NCI-H146 treated with DMSO at 0.1 percent for 48 hours (cell line): ENCODE results near the gene MBD1.
"Not testable (repeated sequence)": the region's sequence is repeated elsewhere in the genome, so short reads cannot be mapped to it uniquely, and the experiment has no call there.

ENCODE experiments used
- DNase-seq: peaks from one replicate; lab custom pipeline; 2025; ENCODE audit not compliant: unreplicated experiment; lab: John Stamatoyannopoulos, UW

The MBD1 gene, protein sequence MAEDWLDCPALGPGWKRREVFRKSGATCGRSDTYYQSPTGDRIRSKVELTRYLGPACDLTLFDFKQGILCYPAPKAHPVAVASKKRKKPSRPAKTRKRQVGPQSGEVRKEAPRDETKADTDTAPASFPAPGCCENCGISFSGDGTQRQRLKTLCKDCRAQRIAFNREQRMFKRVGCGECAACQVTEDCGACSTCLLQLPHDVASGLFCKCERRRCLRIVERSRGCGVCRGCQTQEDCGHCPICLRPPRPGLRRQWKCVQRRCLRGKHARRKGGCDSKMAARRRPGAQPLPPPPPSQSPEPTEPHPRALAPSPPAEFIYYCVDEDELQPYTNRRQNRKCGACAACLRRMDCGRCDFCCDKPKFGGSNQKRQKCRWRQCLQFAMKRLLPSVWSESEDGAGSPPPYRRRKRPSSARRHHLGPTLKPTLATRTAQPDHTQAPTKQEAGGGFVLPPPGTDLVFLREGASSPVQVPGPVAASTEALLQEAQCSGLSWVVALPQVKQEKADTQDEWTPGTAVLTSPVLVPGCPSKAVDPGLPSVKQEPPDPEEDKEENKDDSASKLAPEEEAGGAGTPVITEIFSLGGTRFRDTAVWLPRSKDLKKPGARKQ

DNA sequence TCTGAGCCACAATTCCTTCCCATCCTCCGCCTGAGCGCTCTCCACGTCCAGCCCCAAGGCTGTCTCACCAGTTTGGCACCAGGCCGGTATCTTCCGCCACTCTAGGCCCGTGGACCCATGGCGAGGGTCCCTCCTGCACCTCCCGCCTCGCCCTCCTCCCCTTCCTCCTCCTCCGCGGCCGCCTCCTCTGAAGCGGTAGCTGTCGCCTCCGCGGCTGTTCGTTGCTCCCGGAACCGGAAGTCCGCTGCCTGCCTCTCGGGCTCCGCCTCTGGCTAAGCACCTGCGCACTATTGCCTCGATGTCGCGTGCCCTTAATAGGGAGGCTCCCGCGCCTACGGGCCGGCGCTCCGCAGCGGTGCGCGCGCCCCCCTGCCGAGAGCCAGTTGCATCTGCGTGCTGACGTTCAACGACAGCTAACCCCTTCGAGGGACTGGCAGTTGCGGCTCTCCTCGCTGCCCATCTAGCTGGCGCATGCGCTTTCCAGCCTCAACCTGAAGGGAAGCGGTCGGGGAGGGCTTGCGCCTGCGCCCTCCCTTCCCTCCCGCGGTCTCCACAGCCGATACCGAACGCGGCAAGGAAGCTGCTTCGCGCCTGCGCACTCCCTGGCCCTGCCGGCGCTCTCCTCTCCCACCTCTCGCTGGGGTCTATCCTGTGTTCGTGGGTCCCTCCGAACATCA, at the start of gene MBD1:
TSS of gene MBD1 (minus strand) at position 229 of the 677 bp plus-strand sequence. CDS start 1,531 bp downstream, outside the sequence.
- peak; percentile 98 for DNase-seq

DNA sequence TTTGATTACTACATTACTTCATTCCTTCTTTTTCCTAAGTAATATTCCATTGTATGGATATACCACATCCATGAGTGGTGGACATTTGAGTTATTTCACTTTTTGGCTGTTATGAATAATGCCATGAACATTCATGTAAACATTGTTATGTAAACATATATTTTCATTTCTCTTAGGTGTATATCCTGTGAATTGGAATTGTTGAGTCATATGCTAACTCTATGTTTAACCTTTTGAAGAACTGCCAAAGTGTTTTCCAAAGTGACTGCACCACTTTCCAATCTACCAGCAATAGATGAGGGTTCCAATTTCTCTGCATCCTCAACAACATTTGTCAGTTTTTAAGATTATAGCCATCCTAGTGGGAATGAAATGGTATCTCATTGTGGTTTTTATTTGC, 48.9 kb upstream of the MBD1 start:
- no peak for DNase-seq

DNA sequence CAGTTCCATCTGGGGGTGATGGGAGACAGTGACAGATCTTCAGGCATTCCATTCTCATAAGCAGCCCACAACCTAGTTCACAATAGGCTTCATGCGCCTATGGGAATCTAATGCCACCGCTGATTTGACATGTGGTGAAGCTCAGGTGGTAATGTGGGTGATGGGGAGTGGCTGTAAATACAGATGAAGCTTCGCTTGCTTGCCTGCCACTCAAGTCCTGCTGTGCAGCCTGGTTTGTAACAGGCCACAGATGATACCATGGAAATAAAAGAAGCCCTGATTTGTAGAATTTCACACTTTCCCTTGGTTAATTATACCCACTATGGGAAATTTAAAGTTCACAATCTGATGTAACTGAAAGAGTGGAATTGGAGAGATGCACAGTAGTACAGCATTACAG, 46.7 kb upstream of the MBD1 start:
- DNase-seq, result no peak

DNA sequence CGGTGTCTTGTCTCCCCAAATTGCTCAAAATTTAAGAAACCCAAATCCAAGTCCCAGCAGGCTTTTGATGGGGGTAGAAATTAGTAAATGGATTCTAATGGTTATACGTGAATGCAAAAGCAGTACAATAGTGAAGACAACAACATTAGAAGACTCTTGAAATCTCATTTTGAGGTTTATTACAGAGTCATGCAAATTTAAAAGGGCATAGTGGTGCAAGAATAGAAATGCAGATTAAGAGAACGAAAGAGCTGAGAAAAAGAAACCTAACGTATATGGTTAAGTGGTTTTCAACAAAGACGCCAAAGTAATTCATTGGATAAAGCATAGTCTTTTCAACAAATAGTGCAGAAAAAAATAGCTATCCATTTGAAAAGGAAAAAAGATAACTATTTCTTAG, 39.4 kb upstream of the MBD1 start:
- no peak for DNase-seq

DNA sequence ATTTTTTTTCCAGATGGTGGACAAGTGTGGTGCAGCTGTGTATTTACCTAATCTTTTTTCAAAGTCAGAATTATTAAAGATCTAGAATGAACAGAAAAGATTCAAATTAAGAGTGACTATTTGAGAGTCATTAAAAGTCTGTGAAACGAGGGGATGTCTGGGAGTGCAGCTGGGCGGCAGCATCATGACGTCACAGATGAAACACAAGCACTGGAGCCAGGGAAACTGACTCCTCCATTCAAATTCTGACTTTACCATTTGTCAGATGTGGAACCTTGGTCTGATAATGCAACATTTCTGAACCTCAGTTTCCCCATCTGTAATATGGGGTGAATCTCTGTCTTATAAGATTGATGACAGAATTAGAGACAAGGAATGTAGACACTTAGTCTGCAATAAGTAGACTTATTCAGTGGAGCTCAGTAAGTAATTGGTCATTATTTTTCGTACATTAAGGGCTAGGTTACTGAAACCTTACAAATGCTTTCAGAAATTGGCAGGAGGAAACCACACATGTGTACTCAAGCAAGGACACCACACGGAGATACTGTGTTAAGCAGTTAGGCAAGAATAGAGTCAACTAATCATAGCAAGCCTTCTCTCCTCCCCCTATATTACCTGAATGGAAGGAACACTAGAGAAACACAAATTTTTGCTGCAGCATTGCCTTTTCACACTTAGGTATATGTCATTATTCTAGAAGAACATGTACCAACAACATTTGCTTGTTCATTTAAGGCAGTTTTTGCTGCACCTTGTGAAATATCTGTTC, 34.0 kb upstream of the MBD1 start:
- DNase-seq, result no peak

DNA sequence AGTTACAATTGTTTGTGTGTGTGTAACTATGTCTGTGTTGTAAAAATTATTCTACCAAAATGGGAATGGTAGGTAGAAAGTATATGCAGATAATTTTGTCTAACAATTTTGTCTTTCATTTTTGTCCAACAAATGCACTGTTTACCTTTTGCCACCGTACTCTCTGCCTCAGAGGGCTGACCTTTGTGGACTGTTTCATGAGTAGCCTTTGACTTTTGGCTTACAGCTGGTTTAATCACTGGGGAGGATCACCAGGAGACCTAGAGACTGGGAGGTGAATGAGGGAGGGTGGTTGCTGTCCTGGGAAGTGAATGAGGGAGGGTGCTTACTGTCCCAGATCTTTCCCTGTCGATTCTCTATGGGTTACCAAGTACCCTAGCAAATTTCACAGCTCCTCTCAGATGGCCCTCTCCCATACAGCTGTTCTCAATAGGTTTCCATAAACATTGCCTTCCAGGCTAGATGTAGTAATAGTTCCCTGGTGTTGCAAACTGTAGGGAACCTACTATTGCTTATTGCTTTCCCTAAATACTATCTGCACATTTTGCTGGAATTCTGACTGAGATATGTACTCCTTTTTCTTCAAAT, 32.6 kb upstream of the MBD1 start:
- no peak for DNase-seq

DNA sequence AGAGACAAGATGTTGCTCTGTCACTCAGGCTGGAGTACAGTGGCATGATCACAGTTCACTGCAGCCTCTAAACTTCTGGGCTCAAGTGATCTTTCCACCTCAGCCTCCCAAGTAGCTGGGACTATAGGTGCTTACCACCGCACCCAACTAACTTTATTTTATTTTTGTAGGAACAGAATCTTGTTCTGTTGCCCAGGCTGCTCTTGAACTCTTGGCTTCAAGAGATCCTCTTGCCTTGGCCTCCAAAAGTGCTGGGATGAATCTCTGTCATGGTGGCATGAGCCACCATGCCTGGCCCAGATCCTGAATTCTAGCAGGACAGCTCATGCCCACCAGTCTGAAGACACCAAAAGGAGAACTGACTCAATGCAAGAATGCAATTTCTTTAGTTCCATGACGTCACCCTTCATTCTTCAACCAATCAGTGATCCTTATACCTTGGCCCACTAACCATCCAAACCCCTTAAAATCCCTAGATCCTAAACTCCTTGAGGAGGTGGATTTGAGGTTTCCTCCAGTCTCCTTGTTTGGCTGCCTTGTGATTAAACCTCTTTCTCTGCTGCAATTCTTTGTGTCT, 31.8 kb upstream of the MBD1 start:
- DNase-seq, result no peak

DNA sequence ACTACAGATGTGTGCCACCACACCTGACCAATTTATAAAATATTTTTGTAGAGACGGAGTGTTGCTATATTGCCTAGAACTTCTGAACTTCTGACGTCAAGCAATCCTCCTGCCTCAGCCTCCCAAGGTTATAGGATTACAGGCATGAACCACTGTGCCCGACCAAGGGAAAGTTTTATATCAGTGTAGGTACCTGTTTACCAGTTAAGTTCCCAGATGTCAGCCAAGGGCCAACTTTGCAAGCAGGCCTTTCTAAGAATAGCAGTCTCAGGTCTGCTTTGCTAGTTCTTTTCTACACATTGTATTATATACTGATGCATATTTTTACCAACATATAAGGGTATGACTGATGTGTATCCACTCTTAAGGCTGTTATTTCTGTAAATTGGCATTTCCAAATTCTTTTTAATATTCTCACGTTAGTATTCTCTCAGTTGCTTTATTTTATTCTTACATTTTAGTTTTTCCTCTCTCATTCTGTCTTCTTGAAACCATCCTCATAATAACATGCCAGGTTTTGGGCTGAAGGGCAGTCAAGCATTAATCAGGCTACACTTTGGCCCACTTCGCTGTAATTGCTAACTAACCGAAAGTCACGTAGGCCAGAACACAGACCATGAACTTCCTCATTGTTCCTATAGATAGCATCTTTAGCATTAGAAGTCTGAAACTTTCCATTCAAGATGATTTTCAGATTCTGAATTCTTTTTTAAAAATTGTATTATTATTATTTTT, 31.1 kb upstream of the MBD1 start:
- no peak for DNase-seq

DNA sequence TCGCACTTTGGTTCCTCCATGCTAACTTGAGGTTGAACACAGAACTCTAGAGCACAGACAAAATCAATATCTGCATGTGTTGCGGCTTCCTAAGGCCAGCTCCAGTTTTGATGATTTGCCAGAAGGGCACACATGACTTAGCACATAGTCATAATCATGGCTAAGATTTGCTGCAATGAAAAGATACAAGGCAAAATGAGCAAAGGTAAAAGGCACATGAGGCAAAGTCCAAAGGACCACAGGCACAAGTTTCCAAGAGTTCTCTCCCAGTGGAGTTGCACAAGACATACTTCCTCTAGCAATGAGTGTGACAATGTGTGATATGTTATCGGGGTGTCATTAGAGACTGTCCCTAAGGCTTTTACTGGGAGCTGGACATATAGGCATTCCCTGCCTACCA, 30.3 kb upstream of the MBD1 start:
- DNase-seq, result no peak

DNA sequence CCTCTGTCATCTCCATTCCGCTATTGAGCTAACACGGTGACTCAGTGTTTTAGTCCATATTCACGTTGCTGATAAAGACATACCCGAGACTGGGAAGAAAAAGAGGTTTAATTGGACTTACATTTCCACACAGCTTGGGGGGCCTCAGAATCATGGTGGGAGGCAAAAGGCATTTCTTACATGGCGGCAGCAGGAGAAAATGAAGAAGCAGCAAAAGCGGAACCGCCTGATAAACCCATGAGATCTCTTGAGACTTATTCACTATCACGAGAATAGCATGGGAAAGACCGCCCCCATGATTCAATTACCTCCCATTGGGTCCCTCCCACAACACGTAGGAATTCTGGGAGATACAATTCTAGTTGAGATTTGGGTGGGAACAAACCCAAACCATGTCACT, 28.8 kb upstream of the MBD1 start:
- DNase-seq, result no peak

DNA sequence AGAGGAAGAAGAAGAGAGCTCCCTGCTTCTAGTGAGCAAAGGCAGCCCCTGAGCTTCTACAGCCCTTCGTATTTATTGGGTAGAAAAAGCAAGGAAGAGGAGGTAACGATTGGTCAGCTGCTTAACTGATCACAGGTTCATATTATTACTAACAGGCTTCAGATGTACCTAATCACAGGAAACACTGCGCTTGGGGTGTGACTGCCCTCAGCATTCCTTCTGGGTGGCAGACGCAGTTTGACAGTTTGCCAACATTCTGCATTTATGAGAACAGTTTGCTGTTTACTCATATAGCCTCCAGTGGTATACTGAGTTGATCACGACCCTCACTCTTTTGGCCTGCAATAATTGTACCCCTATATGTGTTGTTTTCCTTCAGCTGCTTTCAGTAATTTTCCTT, 27.5 kb upstream of the MBD1 start:
- DNase-seq, result not testable (repeated sequence)

DNA sequence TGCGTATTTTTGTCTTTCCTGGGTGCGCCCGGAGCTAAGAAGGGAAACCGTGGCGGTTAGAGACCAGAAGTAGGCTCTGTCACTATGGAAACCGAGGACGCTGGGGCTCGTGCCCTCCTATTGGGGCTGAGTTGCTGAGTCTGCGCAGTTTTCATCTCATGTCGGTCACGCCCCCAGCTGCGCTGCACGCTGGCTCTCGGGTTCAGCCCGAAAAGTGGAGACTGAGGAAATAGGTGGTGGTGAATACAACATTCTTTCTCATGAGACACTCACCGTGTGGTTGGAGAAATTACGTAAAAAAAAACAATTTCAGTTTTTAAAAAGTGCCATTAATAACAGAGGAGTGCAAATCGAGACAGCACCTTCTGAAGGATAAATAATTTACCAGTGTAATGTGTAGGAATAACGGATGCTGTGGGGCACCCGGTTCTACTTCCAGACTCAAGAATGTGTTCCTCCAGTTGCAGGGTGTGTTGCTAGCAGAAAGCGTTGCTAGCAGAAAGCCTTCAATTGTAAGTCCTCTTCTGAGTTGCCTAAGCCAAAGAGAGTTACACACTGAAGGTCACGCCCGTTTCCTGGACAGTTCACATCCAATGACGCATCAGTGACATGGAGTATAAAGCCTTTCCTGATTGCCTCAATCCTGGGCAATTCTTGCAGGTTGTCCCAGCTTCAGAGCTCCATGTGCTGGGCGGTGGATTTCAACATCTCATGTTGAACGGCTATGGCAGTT, 26.6 kb upstream of the MBD1 start:
- peak; percentile 86 for DNase-seq

DNA sequence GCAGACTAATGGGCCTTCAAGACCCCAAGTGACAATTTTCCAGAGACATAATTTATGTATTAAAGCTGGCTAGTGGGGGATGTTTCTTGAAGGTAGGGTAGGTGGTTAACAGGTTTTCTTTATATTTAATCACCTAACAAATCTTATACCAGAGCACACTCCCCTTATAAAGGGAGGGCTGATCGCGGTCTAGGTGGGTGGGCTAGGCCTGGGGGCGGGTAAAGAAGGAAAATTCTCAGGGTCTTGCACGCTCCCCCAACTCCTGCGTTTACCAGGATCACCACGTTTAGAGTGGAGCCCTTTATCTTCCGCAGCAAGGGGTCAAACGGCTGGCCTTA, 26.0 kb upstream of the MBD1 start:
- no peak for DNase-seq

DNA sequence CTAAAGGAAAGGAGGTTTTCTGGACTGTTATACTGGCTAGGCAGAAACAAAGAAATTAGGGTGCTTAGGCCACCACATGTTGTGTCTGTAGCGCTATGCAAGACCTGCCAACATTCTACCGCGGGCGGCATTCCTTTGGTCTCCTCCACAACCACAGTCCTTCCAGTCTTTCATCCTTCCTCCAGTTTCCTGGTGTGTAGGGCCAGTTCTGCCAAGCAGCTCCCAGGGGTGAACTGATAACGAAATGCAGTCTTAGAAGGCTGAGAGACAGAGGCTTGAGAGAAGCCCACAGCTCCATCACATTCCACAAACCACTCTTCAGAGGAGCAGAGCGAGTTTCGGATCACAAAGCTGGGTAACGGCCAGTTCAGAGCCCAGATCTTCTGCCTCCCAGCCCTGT, 25.6 kb upstream of the MBD1 start:
- DNase-seq, result no peak

DNA sequence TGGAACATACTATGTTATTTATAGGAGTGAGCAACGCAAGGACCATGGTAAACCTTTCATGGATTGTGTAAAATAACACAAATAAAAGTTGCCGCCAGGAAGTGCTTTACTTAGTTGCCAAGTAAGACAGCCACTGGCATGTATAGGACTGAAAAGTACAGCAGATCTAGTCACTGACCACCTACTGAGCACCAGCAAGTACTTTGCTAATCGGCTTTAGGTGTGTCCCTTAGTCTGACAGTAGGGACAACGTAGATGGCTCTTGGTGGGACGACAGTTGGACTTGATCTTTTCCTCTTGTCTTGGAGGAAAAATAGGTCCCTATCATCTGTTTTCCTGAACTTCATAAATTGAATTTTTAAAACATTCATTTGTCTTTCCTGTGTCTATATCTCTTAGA, 19.8 kb upstream of the MBD1 start:
- DNase-seq, result no peak

DNA sequence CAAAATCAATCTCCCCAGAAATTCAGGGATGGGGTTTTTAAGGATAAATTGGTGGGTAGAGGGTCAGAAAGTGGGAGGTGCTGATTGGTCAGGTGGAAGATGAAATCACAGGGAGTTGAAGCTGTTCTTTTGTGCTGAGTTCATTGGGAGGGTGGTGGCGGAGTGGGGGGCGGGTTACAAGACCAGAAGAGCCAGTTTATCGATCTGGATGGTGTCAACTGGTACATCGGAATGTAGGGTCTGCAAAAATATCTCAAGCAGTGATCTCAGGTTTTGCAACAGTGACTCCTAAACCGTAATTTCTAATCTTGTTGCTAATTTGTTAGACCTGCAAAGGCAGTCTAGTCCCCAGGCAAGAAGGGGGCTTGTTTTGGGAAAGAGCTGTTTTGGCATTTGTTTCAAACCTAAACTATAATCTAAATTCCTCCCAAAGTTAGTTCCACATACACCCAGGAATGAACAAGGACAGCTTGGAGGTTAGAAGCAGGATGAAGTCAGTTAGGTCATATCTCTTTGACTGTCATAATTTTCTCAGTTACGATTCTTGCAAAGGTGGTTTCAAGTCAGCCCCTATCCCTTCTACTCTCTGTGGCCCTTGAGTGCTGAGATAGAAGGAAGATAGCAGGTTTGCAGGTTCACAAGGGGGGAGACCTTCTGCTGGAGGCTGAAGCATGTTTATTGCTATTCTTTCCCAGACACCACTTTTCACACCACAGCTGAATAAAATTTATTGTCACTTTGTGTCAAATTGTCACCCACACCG, 18.5 kb upstream of the MBD1 start:
- DNase-seq, result no peak

DNA sequence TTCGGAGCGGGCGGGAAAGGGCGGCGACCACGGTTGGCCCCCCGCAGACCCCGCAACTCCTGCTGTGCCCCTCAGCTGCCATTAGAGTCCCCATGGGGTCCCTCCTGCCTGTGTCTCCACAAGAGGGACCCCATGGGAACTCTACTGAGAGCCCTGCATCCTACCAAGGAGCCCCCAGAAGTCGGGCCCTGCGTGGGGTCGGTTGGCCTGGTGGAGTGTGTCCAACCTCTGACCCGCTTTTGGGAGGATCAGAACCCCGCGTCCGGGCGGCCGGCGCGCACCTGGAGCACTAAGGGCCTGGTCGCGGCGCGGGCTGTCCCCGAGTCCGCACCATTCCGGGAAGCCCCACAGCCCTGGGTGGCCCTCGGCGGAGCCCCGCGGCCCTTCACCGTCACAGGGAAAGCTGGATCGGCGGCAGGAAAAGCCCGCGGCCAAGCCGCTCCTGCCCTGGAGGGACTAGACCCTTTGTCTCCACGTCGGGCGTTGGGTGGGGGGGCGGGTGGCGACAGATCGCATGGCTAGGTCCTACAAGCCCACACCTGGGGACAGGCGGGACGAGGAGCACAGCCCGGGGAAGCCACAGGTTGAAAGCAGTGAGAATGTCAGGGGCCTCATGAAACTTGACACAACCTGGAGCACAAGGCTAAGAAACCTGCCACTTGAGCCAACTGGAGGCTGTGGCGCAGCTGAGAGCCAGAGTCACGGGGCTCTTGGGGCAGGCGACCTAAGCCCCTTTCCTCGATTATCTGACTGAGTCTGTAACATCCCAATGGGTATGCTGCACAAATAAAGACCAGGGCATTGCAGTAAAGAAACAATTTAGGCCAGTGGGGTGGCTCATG, 17.3 kb upstream of the MBD1 start:
- no peak for DNase-seq
